Peyer's patch (tissue), 4 donors: ENCODE results near the gene RNF146.

Experiments used
- CTCF ChIP-seq, 6 experiments: fragments of 450-650 bp in 4 of 6; fragments of 200-600 bp in 2 of 6; sonication (generic) in 1 of 6; IDR thresholded peaks; one replicate each; pipeline ENCODE4 v1.5.1; 2017 to 2019; ENCODE audit warnings: antibody characterized with exemption in 6 of 6, mild to moderate bottlenecking in 3 of 6, moderate library complexity in 1 of 6
- POLR2A ChIP-seq, 2 donors: fragments of 450-650 bp; IDR thresholded peaks; one replicate each; pipeline ENCODE4 v1.5.1; 2017; ENCODE audit warnings: antibody characterized with exemption in 2 of 2, mild to moderate bottlenecking in 2 of 2, moderate library complexity in 2 of 2

GRCh38 chr6:127298475-127298874, 31.8 kb downstream of the RNF146 start:
- no peak for TF ChIP-seq POLR2A (IDR thresholded peaks at IDR 0.05)
- TF ChIP-seq CTCF (IDR thresholded peaks at IDR 0.05) = no peak
